Right atrium auricular region (tissue), 2 donors: ENCODE measurements around the gene UNKL. TPM values are rescaled to one million over a fixed set of nuclear protein-coding genes. Genes with fewer than 3 reads are reported as not detected.

ENCODE experiments used
- DNase-seq: peaks from one replicate; pipeline ENCODE4 v3.0.0-alpha.2; 2019; ENCODE audit warnings: low spot score
- H3K27ac ChIP-seq, 2 donors: fragments of 200-600 bp; sonication (generic); 1 replicate in 1 of 2; 2 replicates in 1 of 2; pipeline ENCODE4 v1.5.1; 2016 to 2019
- H3K27me3 ChIP-seq, 2 donors: fragments of 200-600 bp; sonication (generic); one replicate each; pipeline versions ENCODE4 v1.5.1 to v1.6.0; 2017 to 2019
- H3K36me3 ChIP-seq: fragments of 200-600 bp; sonication (generic); one replicate; pipeline ENCODE4 v1.5.1; 2016
- H3K4me1 ChIP-seq, 2 donors: fragments of 200-600 bp; sonication (generic); one replicate each; pipeline versions ENCODE4 v1.5.1 to v1.6.0; 2017 to 2019
- H3K4me3 ChIP-seq, 2 donors: fragments of 200-600 bp; sonication (generic); 1 replicate in 1 of 2; 2 replicates in 1 of 2; pipeline ENCODE4 v1.5.1; 2017 to 2019; ENCODE audit warnings: mild to moderate bottlenecking in 1 of 2, moderate library complexity in 1 of 2
- H3K9me3 ChIP-seq, 2 donors: fragments of 200-600 bp; sonication (generic); one replicate each; pipeline ENCODE4 v1.5.1; 2019
- total RNA-seq, 2 donors: library from RNA; depleted of rRNA; stranded (reverse); fragments of >200 nt; gene quantifications; one replicate each; pipeline ENCODE4 v1.1.0, GENCODE V29; 2016
- TF ChIP-seq, protein P1 (sequence below), 2 donors: fragments of 200-600 bp; sonication (generic); IDR thresholded peaks; one replicate each; pipeline ENCODE4 v1.5.1; 2019; ENCODE audit warnings: antibody characterized with exemption in 2 of 2

UNKL gene
- total RNA-seq, 2 donors from 2014 or later: 11.0 to 17.6 TPM

DNA sequence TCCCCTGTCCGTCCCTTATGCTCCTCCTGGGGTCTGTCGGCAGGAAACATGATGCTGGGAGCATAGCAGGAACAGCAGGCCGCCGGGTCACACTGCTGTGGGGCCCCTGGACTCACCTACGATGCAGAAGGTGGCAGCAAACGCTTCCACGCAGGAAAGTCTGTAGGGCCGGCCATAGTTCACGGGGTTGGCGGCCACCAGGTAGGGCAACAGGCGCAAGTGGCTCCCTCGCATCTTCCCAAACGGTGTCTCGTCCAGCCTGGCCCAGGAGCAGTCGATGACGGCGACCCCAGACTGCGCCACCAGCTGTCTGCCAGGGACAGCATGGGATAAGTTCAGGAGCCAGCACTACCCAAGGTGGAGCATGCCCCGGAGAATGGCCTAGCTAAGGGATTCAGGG is 63.8 kb downstream of the UNKL start:
- Histone ChIP-seq H3K27ac (no peak overlapping the region), H3K4me3 (peak overlapping the region; percentile 89 to 97), H3K9me3 (no peaks in the 10 kb centered on the region), H3K36me3 (peaks cover 24% of the 10 kb centered on the region), H3K27me3 (no peaks in the 10 kb centered on the region), H3K4me1 (peaks cover 0 to 34% of the 10 kb centered on the region in 2 donors)
- no peak for DNase-seq
- TF ChIP-seq, protein P1, sequence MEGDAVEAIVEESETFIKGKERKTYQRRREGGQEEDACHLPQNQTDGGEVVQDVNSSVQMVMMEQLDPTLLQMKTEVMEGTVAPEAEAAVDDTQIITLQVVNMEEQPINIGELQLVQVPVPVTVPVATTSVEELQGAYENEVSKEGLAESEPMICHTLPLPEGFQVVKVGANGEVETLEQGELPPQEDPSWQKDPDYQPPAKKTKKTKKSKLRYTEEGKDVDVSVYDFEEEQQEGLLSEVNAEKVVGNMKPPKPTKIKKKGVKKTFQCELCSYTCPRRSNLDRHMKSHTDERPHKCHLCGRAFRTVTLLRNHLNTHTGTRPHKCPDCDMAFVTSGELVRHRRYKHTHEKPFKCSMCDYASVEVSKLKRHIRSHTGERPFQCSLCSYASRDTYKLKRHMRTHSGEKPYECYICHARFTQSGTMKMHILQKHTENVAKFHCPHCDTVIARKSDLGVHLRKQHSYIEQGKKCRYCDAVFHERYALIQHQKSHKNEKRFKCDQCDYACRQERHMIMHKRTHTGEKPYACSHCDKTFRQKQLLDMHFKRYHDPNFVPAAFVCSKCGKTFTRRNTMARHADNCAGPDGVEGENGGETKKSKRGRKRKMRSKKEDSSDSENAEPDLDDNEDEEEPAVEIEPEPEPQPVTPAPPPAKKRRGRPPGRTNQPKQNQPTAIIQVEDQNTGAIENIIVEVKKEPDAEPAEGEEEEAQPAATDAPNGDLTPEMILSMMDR (IDR thresholded peaks at IDR 0.05): no peak

DNA sequence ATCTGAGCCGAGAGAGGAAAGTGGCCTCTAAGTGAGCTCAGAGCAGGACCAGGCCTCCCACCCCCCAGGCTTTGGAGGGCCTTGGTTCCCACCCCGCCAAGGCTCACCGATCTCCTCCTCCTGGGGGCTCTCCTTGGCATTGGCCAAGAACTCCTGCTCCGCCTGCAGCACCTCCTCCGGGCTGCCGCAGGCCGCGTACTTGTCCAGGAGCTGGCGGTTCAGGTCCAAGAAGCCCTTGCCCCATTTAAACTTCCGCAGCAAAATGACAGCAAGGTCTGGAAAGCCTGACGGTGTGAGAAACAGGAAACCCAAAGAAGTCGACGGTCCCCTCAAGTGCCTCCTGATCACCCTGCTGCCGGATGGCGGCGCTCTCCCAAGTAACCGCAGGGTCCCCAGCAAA is 64.6 kb downstream of the UNKL start:
- no peak overlapping the region for H3K4me3 ChIP-seq
- H3K27ac ChIP-seq: no peak overlapping the region
- no peaks in the 10 kb centered on the region for H3K27me3 ChIP-seq
- no peaks in the 10 kb centered on the region for H3K9me3 ChIP-seq
- H3K4me1 ChIP-seq: peaks cover 0 to 34% of the 10 kb centered on the region in 2 donors
- TF ChIP-seq, protein P1 (IDR thresholded peaks at IDR 0.05): no peak
- DNase-seq: no peak
- H3K36me3 ChIP-seq: peaks cover 24% of the 10 kb centered on the region

- peaks cover 0 to 34% of the 10 kb centered on the region in 2 donors for H3K4me1 ChIP-seq
- peaks cover 24% of the 10 kb centered on the region for H3K36me3 ChIP-seq
- TF ChIP-seq, protein P1 (IDR thresholded peaks at IDR 0.05): no peak
- no peak overlapping the region for H3K27ac ChIP-seq
- no peak overlapping the region for H3K4me3 ChIP-seq
- H3K27me3 ChIP-seq: no peaks in the 10 kb centered on the region
- no peaks in the 10 kb centered on the region for H3K9me3 ChIP-seq
- no peak for DNase-seq
Measured at GRCh38 chr16:1349351-1349750, 65.2 kb downstream of the UNKL start.

DNA sequence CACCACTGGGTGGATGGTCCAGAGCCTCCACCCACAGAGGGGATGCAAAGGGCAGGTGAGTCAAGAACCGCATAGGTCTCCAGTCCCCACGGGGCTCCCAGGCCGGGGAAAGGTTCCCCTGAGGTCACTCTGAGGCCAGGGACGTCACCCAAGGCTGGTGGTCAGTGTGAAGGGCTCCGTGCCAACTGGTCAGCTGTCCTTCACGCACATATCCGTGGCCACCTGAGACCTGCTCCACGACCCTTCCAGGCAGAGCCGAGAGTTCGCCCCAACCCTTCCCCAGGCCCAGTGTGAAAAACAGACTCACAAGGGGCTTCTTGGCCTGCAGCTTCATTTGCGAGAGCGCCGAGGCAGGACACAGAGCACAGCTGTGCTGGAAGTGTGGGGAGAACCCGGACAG is 65.6 kb downstream of the UNKL start:
- Histone ChIP-seq H3K9me3 (no peaks in the 10 kb centered on the region), H3K36me3 (peaks cover 24% of the 10 kb centered on the region), H3K4me1 (peaks cover 0 to 34% of the 10 kb centered on the region in 2 donors), H3K27ac (no peak overlapping the region), H3K27me3 (no peaks in the 10 kb centered on the region), H3K4me3 (no peak overlapping the region)
- TF ChIP-seq, protein P1 (IDR thresholded peaks at IDR 0.05): no peak
- no peak for DNase-seq

- Histone ChIP-seq H3K36me3 (peaks cover 24% of the 10 kb centered on the region), H3K27me3 (no peaks in the 10 kb centered on the region), H3K9me3 (no peaks in the 10 kb centered on the region), H3K4me1 (peaks cover 0 to 31% of the 10 kb centered on the region in 2 donors), H3K4me3 (no peak overlapping the region), H3K27ac (no peak overlapping the region)
- TF ChIP-seq, protein P1 (IDR thresholded peaks at IDR 0.05): no peak
- no peak for DNase-seq
Measured at GRCh38 chr16:1348441-1348840, 66.1 kb downstream of the UNKL start.

DNA sequence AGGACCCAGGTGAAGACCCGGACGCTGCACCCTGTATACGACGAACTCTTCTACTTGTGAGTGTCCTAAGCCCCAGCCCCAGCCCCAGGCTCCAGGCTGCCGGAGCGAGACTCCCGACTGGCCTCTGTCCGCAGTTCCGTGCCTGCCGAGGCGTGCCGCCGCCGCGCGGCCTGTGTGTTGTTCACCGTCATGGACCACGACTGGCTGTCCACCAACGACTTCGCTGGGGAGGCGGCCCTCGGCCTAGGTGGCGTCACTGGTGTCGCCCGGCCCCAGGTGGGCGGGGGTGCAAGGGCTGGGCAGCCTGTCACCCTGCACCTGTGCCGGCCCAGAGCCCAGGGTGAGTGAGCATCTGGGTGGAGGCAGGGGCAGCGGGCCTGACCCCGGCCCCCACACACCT is 66.5 kb downstream of the UNKL start:
- Histone ChIP-seq H3K36me3 (peaks cover 24% of the 10 kb centered on the region), H3K4me1 (peaks cover 0 to 26% of the 10 kb centered on the region in 2 donors), H3K27ac (no peak overlapping the region), H3K9me3 (no peaks in the 10 kb centered on the region), H3K4me3 (no peak overlapping the region), H3K27me3 (no peaks in the 10 kb centered on the region)
- TF ChIP-seq, protein P1 (IDR thresholded peaks at IDR 0.05): no peak
- DNase-seq: no peak
